ENCODE data around the gene FAM120C.
A peak's percentile ranks its signal among the peaks of the same experiment; 100 is the strongest.

The FAM120C gene

GRCh38 chrX:54157561-54157960 is 25.5 kb downstream of the FAM120C start:
- no peak for DNase-seq (ENCODE audit: low read depth)

GRCh38 chrX:54134269-54134668 is 48.8 kb downstream of the FAM120C start:
- no peak for DNase-seq (ENCODE audit: low read depth)

- DNase-seq (ENCODE audit: low read depth) = no peak
Measured at GRCh38 chrX:54116391-54116790, 66.7 kb downstream of the FAM120C start.

- no peak for DNase-seq (ENCODE audit: low read depth)
Measured at GRCh38 chrX:54093571-54093970, 89.5 kb downstream of the FAM120C start.

GRCh38 chrX:54093159-54093558 is 89.9 kb downstream of the FAM120C start:
- no peak for DNase-seq (ENCODE audit: low read depth)

GRCh38 chrX:54090880-54091279 is 92.2 kb downstream of the FAM120C start:
- DNase-seq (ENCODE audit: low read depth) = no peak

GRCh38 chrX:54089191-54089590 is 93.9 kb downstream of the FAM120C start:
- no peak for DNase-seq (ENCODE audit: low read depth)

GRCh38 chrX:54087661-54088060 is 95.4 kb downstream of the FAM120C start:
- no peak for DNase-seq (ENCODE audit: low read depth)

- DNase-seq (ENCODE audit: low read depth) = no peak
Measured at GRCh38 chrX:54085666-54086065, 97.4 kb downstream of the FAM120C start.

- no peak for DNase-seq (ENCODE audit: low read depth)
Measured at GRCh38 chrX:54076903-54077302, 106.2 kb downstream of the FAM120C start.

- DNase-seq (ENCODE audit: low read depth) = no peak
Measured at GRCh38 chrX:54074826-54075225, 108.2 kb downstream of the FAM120C start.

GRCh38 chrX:54067766-54068165 is 115.3 kb downstream of the FAM120C start:
- no peak for DNase-seq (ENCODE audit: low read depth)

GRCh38 chrX:54066841-54067240 is 116.2 kb downstream of the FAM120C start:
- no peak for DNase-seq (ENCODE audit: low read depth)

GRCh38 chrX:54064564-54064963 is 118.5 kb downstream of the FAM120C start:
- DNase-seq (ENCODE audit: low read depth) = no peak

GRCh38 chrX:54063361-54063760 is 119.7 kb downstream of the FAM120C start:
- no peak for DNase-seq (ENCODE audit: low read depth)

- DNase-seq (ENCODE audit: low read depth) = no peak
Measured at GRCh38 chrX:54049801-54050200, 133.3 kb downstream of the FAM120C start.

GRCh38 chrX:54048412-54048811 is 134.6 kb downstream of the FAM120C start:
- no peak for DNase-seq (ENCODE audit: low read depth)

GRCh38 chrX:54045563-54046228 is 137.4 kb downstream of the FAM120C start:
- DNase-seq (ENCODE audit: low read depth) = no peak

GRCh38 chrX:54044877-54045338 is 138.1 kb downstream of the FAM120C start:
- DNase-seq (ENCODE audit: low read depth) = no peak

GRCh38 chrX:54044126-54044876 is 138.8 kb downstream of the FAM120C start, which contains the start of gene PHF8:
PHF8 (minus strand) TSS chrX:54044473; CDS start chrX:54042728, 1,745 bp downstream.
- peak; percentile 90 for DNase-seq (ENCODE audit: low read depth)

- no peak for DNase-seq (ENCODE audit: low read depth)
Measured at GRCh38 chrX:54043541-54044125, 139.4 kb downstream of the FAM120C start.

- no peak for DNase-seq (ENCODE audit: low read depth)
Measured at GRCh38 chrX:54043056-54043455, 140.0 kb downstream of the FAM120C start.

GRCh38 chrX:54042609-54043021 is 140.4 kb downstream of the FAM120C start:
- DNase-seq (ENCODE audit: low read depth) = no peak

All from stimulated activated CD4-positive, alpha-beta T cell treated with anti-CD3 and anti-CD28 coated beads, Interleukin-2, amount 100 ng/mL, for 4 hours (primary cell).